ENCODE results near the gene MT1HL1.

DNA sequence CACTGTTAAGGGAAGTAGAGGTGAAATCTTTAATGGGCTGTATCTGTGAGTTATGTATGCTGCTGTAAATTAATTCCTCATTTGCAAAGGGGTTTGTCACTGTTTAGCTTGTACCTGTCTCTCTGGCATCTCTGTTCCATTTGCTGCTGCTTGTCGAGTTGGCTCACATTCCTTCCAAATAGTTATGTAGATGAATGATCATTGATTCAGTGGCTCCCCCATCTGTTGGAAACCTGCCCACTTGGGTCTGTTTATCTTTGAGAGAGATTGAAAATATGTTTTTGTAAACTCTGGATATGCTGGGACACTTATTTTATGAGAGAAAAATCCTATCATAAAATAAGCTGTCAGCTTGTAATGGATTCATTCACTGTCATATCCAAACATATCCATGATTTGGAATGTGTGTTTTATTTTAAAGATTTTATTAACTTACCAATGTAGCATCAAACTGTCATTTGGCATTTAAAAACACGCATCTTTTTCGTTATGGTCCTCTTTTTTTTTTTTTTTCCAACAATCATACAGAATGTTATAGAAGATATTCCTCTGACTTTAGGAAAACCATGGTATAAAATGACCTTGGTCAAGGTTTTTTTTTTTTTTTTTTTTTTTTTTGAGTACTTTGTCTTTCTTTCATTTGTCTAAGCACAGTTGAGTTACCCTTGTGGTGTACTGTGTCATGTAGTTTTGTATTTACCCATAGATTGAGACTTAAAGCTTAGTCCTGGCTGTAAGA, 41.2 kb upstream of the MT1HL1 start:
- TF ChIP-seq, protein P1, sequence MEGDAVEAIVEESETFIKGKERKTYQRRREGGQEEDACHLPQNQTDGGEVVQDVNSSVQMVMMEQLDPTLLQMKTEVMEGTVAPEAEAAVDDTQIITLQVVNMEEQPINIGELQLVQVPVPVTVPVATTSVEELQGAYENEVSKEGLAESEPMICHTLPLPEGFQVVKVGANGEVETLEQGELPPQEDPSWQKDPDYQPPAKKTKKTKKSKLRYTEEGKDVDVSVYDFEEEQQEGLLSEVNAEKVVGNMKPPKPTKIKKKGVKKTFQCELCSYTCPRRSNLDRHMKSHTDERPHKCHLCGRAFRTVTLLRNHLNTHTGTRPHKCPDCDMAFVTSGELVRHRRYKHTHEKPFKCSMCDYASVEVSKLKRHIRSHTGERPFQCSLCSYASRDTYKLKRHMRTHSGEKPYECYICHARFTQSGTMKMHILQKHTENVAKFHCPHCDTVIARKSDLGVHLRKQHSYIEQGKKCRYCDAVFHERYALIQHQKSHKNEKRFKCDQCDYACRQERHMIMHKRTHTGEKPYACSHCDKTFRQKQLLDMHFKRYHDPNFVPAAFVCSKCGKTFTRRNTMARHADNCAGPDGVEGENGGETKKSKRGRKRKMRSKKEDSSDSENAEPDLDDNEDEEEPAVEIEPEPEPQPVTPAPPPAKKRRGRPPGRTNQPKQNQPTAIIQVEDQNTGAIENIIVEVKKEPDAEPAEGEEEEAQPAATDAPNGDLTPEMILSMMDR (IDR thresholded peaks at IDR 0.05): no peak
- no peak for TF ChIP-seq EZH2 (IDR thresholded peaks at IDR 0.05; ENCODE audit: borderline replicate concordance, insufficient read depth, low read depth, low read length, poor library complexity, severe bottlenecking)

Data from B cell (primary cell).